IMR-90 (cell line): ENCODE measurements around the gene MAP3K1.

Experiments
- BHLHE40 ChIP-seq: fragments of 150-350 bp; IDR thresholded peaks from 2 replicates; pipeline ENCODE4 v1.6.1; 2016; ENCODE audit warnings: mild to moderate bottlenecking, low read depth, low read length
- CEBPB ChIP-seq: IDR thresholded peaks from 2 replicates; pipeline ENCODE4 v1.6.1; 2012; ENCODE audit warnings: low read depth, low read length, improper control_type of control experiment
- CHD1 ChIP-seq: IDR thresholded peaks from 2 replicates; pipeline ENCODE4 v1.6.1; 2012; ENCODE audit warnings: low read depth, low read length, improper control_type of control experiment
- MAFK ChIP-seq: IDR thresholded peaks from 2 replicates; pipeline ENCODE4 v1.6.1; 2012; ENCODE audit warnings: low read depth, low read length, improper control_type of control experiment
- MAZ ChIP-seq: IDR thresholded peaks from 2 replicates; pipeline ENCODE4 v1.6.1; 2012; ENCODE audit warnings: low read depth, mild to moderate bottlenecking, low read length, improper control_type of control experiment, moderate library complexity, borderline replicate concordance
- POLR2A ChIP-seq: IDR thresholded peaks from 2 replicates; pipeline ENCODE4 v1.6.1; 2012; ENCODE audit warnings: mild to moderate bottlenecking, low read depth, low read length
- TF ChIP-seq, protein P1 (sequence below): conservative IDR thresholded peaks from 2 replicates; pipeline ENCODE4 v1.5.1; 2012; ENCODE audit warnings: mild to moderate bottlenecking, low read depth, low read length, improper control_type of control experiment

DNA sequence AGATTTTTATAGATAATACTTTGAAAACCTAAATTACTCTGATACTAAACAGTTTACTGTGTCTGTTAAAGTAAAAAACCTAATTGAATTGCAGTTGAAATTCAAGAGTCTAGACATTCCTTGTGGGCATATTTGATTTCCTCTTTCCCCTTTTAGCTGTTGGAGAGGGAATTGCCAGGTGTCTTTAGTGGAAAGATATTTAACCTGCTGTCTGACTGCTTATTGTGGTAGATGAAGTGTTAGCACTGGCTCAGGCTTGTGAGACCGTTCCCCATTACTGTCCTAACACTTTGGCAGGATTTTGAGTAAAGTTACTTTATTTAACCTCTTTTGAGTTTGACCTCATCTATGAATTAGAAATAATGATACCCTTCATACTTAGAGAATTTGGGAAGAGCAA lies 16.4 kb downstream of the MAP3K1 start:
- TF ChIP-seq POLR2A (no peak), CHD1 (no peak), MAZ (no peak), MAFK (no peak), CEBPB (no peak), BHLHE40 (no peak)
- TF ChIP-seq, protein P1, sequence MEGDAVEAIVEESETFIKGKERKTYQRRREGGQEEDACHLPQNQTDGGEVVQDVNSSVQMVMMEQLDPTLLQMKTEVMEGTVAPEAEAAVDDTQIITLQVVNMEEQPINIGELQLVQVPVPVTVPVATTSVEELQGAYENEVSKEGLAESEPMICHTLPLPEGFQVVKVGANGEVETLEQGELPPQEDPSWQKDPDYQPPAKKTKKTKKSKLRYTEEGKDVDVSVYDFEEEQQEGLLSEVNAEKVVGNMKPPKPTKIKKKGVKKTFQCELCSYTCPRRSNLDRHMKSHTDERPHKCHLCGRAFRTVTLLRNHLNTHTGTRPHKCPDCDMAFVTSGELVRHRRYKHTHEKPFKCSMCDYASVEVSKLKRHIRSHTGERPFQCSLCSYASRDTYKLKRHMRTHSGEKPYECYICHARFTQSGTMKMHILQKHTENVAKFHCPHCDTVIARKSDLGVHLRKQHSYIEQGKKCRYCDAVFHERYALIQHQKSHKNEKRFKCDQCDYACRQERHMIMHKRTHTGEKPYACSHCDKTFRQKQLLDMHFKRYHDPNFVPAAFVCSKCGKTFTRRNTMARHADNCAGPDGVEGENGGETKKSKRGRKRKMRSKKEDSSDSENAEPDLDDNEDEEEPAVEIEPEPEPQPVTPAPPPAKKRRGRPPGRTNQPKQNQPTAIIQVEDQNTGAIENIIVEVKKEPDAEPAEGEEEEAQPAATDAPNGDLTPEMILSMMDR, result no peak
